Adrenal gland (tissue), 5 donors: Measurements from ENCODE around the gene RIC8B.
A peak's percentile ranks its signal among the peaks of the same experiment; 100 is the strongest.

Source experiments
- CTCF ChIP-seq, 6 experiments: fragments of 450-650 bp in 4 of 6; fragments of 200-600 bp in 2 of 6; sonication (generic) in 1 of 6; IDR thresholded peaks; 1 replicate in 5 of 6; 2 replicates in 1 of 6; pipeline versions ENCODE4 v1.5.1 to v1.8.0; 2016 to 2021; ENCODE audit warnings: antibody characterized with exemption in 6 of 6, mild to moderate bottlenecking in 2 of 6, moderate library complexity in 1 of 6
- POLR2A ChIP-seq, 2 donors: fragments of 450-650 bp; IDR thresholded peaks; one replicate each; pipeline ENCODE4 v1.6.1; 2017; ENCODE audit warnings: antibody characterized with exemption in 2 of 2, mild to moderate bottlenecking in 2 of 2, moderate library complexity in 1 of 2
- donor health status: DM: no; HTN: no; CAD: no.

GRCh38 chr12:106918746-106919145 is 144.3 kb downstream of the RIC8B start:
- peak in 5 of 6 experiments; percentile 15 to 45 (median 31) for TF ChIP-seq CTCF (IDR thresholded peaks at IDR 0.05)
- no peak for TF ChIP-seq POLR2A (IDR thresholded peaks at IDR 0.05)
